ENCODE measurements around the gene KIF9. TPM values are rescaled to one million over a fixed set of nuclear protein-coding genes. Genes with fewer than 3 reads are reported as not detected.

KIF9 gene
- total RNA-seq, 1 donor from 2014 or later: 2.4 TPM

- no peaks in the 10 kb centered on the region for H3K4me1 Mint-ChIP-seq (ENCODE audit: low read depth, unreplicated experiment)
- peak; percentile 32 for DNase-seq
- H3K36me3 Mint-ChIP-seq (ENCODE audit: unreplicated experiment): no peaks in the 10 kb centered on the region
- H3K27ac Mint-ChIP-seq (ENCODE audit: unreplicated experiment): peak overlapping the region; percentile 98
- TF ChIP-seq CTCF (IDR thresholded peaks at IDR 0.05; ENCODE audit: partially characterized antibody, unreplicated experiment): no peak
- peaks cover 2% of the 10 kb centered on the region for H3K27me3 Mint-ChIP-seq (ENCODE audit: unreplicated experiment)
- H3K4me3 Mint-ChIP-seq (ENCODE audit: unreplicated experiment): peak overlapping the region; percentile 100
- H3K9me3 Mint-ChIP-seq (ENCODE audit: unreplicated experiment): peaks cover 4% of the 10 kb centered on the region
These were observed 566 bp upstream of the KIF9 start for GRCh38 chr3:47283193-47283537.

GRCh38 chr3:47280519-47280918 is 2.1 kb downstream of the KIF9 start:
- TF ChIP-seq CTCF (IDR thresholded peaks at IDR 0.05; ENCODE audit: partially characterized antibody, unreplicated experiment): no peak
- H3K27ac Mint-ChIP-seq (ENCODE audit: unreplicated experiment): no peak overlapping the region
- no peaks in the 10 kb centered on the region for H3K36me3 Mint-ChIP-seq (ENCODE audit: unreplicated experiment)
- H3K9me3 Mint-ChIP-seq (ENCODE audit: unreplicated experiment): peaks cover 4% of the 10 kb centered on the region
- H3K27me3 Mint-ChIP-seq (ENCODE audit: unreplicated experiment): peaks cover 2% of the 10 kb centered on the region
- no peaks in the 10 kb centered on the region for H3K4me1 Mint-ChIP-seq (ENCODE audit: low read depth, unreplicated experiment)
- H3K4me3 Mint-ChIP-seq (ENCODE audit: unreplicated experiment): no peak overlapping the region
- DNase-seq: no peak

GRCh38 chr3:47276558-47276957 is 6.0 kb downstream of the KIF9 start:
- TF ChIP-seq CTCF (IDR thresholded peaks at IDR 0.05; ENCODE audit: partially characterized antibody, unreplicated experiment): no peak
- no peak for DNase-seq
- H3K27ac Mint-ChIP-seq (ENCODE audit: unreplicated experiment): no peak overlapping the region
- H3K36me3 Mint-ChIP-seq (ENCODE audit: unreplicated experiment): no peaks in the 10 kb centered on the region
- H3K4me1 Mint-ChIP-seq (ENCODE audit: low read depth, unreplicated experiment): no peaks in the 10 kb centered on the region
- H3K27me3 Mint-ChIP-seq (ENCODE audit: unreplicated experiment): no peaks in the 10 kb centered on the region
- no peaks in the 10 kb centered on the region for H3K9me3 Mint-ChIP-seq (ENCODE audit: unreplicated experiment)
- H3K4me3 Mint-ChIP-seq (ENCODE audit: unreplicated experiment): no peak overlapping the region

GRCh38 chr3:47274652-47275051 is 7.9 kb downstream of the KIF9 start:
- H3K4me3 Mint-ChIP-seq (ENCODE audit: unreplicated experiment): no peak overlapping the region
- TF ChIP-seq CTCF (IDR thresholded peaks at IDR 0.05; ENCODE audit: partially characterized antibody, unreplicated experiment): no peak
- H3K4me1 Mint-ChIP-seq (ENCODE audit: low read depth, unreplicated experiment): no peaks in the 10 kb centered on the region
- no peak for DNase-seq
- H3K36me3 Mint-ChIP-seq (ENCODE audit: unreplicated experiment): no peaks in the 10 kb centered on the region
- no peaks in the 10 kb centered on the region for H3K9me3 Mint-ChIP-seq (ENCODE audit: unreplicated experiment)
- H3K27me3 Mint-ChIP-seq (ENCODE audit: unreplicated experiment): no peaks in the 10 kb centered on the region
- no peak overlapping the region for H3K27ac Mint-ChIP-seq (ENCODE audit: unreplicated experiment)

- H3K4me3 Mint-ChIP-seq (ENCODE audit: unreplicated experiment): no peak overlapping the region
- DNase-seq: no peak
These were observed 9.0 kb downstream of the KIF9 start for GRCh38 chr3:47273564-47273963.

More at GRCh38 chr3:47273564-47273963, 9.0 kb downstream of the KIF9 start:
- Mint-ChIP-seq H3K27ac (ENCODE audit: unreplicated experiment) (no peak overlapping the region), H3K36me3 (ENCODE audit: unreplicated experiment) (no peaks in the 10 kb centered on the region), H3K4me1 (ENCODE audit: low read depth, unreplicated experiment) (no peaks in the 10 kb centered on the region), H3K27me3 (ENCODE audit: unreplicated experiment) (no peaks in the 10 kb centered on the region), H3K9me3 (ENCODE audit: unreplicated experiment) (no peaks in the 10 kb centered on the region)
- no peak for TF ChIP-seq CTCF (IDR thresholded peaks at IDR 0.05; ENCODE audit: partially characterized antibody, unreplicated experiment)
